ENCODE data around the gene TPD52L3.

TPD52L3 gene

DNA sequence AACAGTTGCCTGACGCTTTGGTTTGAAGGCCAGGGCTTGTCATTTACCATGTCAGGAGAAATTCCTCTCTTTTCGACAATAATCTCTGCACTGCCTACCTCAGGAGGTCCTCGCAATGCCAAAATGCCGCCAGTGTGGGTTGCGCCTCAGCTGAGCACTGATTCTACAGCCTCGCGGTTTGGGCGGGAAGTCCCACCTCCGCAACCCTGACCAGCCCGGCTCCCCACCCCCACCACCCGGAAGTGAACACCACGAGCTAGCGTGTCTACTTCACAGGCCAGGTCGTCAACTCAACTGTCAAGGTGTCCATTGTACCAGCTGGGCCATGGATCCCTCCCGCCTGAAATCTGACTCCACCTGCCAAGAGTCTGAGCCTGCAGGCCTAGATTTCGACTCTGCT lies at the start of gene TPD52L3:
TPD52L3 (plus strand) TSS at position 273 of the 400 bp plus-strand sequence. CDS start 221 bp downstream, outside the sequence.
- no peak for DNase-seq

- DNase-seq = no peak
These were observed 26.3 kb upstream of the TPD52L3 start for GRCh38 chr9:6301858-6302257.

GRCh38 chr9:6302417-6302816 lies 25.8 kb upstream of the TPD52L3 start:
- DNase-seq = no peak

- no peak for DNase-seq
These were observed 23.9 kb upstream of the TPD52L3 start for GRCh38 chr9:6304232-6304631.

GRCh38 chr9:6305954-6306563 lies 22.1 kb upstream of the TPD52L3 start:
- no peak for DNase-seq

- no peak for DNase-seq
These were observed 20.6 kb upstream of the TPD52L3 start for GRCh38 chr9:6307551-6308096.

DNA sequence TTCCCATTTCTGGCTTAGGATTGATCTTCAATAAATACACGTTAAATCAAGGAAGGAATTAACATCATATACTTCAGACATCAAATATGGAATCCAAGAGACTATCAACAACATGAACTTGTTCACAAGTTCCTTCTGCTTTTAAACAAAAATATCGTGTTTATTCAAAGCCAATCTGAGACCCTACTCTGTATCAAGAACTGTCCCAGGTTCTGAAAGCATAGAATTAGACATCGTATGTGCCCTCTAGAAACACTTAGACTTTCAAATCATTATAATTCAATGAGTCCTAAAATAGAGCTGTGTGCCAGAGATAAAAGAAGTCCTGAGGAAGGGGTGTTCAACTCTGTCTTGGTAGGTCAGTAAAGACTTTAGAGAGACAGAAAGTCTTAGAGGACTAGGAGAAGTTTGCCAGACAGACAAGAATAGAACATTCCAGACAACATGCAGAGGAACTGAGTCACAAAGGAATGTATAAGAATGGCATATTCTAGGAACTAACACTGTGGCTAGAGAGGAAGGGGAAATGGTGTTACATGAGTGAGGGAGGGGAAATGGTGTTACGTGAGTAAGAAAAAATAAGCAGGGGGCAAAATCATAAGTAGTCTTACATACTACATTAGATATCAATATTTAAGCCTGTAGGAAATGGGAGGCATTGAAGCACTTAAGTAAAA lies 2.9 kb downstream of the TPD52L3 start:
- no peak for DNase-seq

- DNase-seq = no peak
These were observed 6.1 kb downstream of the TPD52L3 start for GRCh38 chr9:6334305-6334704.

DNA sequence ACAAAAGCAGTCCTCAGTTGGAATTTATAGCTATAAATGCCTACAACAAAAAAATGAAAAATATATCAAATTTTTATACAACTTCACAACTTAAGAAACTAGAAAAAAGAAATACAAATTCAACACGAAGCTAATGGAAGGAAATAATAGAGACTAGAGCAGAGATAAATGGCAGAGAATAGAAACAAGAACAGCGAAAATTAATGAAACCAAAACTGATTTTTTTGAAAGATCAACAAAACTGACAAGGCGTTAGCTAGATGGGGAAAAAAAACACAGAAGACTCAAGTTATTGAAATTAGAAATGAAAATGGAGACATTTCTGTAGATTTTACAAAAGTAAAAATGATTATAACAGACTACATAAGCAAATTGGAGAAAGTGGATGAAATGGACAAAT lies 20.6 kb downstream of the TPD52L3 start:
- DNase-seq = no peak

DNA sequence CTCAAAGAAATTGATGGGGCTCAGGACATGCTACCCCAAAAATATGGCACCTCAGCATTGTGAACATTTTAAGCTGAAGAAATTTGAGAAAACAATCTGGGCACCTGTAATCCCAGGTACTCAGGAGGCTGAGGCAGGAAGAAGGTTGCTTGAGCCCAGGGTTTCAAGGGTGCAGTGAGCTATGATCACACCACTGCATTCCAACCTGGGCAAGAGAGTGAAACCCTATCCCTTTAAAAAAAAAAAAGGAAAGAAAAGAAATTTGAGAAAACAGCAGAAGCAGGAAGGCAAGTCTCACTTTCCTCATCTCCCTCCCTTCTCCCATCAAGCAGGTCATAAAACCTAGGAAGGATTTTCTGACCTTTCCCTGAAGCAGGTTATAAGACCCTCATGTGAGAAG lies 23.6 kb downstream of the TPD52L3 start:
- no peak for DNase-seq

GRCh38 chr9:6354072-6354686 lies 26.0 kb downstream of the TPD52L3 start:
- DNase-seq = peak in 23 of 56 donors; percentile 1 to 39 (median 6)

DNA sequence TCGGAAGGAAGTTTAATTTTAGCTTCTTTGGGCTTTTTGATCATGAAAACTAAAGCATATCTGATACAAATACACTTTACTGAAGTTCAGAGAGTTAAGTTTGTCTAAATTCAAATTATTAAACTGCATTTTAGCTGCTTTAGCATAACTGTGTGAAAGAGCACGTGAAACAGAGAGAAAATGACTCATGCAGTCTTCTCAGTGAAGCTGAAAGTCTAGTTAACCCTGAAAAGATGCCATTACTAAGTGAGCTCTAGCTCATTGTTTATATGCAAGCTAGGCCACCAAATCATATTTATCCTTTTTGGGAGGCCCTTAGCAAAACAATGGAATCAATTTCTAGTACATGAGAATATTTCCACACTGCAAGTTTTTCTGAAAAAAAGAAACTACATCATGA lies 27.6 kb downstream of the TPD52L3 start:
- DNase-seq = no peak

GRCh38 chr9:6356441-6356840 lies 28.3 kb downstream of the TPD52L3 start:
- no peak for DNase-seq

DNA sequence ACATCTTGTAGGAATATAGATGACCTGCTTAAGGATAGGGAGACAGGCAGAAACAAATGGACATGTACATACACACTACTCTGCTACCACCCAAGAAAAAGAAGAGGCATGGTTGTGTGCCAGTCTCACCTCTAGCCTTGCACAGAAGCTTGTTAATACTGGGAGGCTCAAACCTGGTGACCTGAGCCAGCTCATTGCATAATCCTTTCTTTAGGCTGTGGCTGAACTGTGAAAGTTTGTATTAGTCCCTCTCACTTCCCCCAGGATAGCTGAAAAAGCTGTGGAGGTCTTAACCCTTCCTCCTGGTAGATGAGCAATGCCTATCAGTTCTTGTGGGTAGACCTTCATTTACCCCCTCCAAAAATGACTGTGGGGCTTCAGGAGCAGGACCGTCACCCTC lies 28.7 kb downstream of the TPD52L3 start:
- DNase-seq = no peak

- DNase-seq = no peak
These were observed 39.1 kb downstream of the TPD52L3 start for GRCh38 chr9:6367128-6367890.

GRCh38 chr9:6368831-6369230 lies 40.7 kb downstream of the TPD52L3 start:
- no peak for DNase-seq

All from nucleus accumbens (tissue), 56 donors.